ENCODE results near the gene TOR1A.
"Not testable (repeated sequence)": the region's sequence is repeated elsewhere in the genome, so short reads cannot be mapped to it uniquely, and the experiment has no call there.

Gene TOR1A

DNA sequence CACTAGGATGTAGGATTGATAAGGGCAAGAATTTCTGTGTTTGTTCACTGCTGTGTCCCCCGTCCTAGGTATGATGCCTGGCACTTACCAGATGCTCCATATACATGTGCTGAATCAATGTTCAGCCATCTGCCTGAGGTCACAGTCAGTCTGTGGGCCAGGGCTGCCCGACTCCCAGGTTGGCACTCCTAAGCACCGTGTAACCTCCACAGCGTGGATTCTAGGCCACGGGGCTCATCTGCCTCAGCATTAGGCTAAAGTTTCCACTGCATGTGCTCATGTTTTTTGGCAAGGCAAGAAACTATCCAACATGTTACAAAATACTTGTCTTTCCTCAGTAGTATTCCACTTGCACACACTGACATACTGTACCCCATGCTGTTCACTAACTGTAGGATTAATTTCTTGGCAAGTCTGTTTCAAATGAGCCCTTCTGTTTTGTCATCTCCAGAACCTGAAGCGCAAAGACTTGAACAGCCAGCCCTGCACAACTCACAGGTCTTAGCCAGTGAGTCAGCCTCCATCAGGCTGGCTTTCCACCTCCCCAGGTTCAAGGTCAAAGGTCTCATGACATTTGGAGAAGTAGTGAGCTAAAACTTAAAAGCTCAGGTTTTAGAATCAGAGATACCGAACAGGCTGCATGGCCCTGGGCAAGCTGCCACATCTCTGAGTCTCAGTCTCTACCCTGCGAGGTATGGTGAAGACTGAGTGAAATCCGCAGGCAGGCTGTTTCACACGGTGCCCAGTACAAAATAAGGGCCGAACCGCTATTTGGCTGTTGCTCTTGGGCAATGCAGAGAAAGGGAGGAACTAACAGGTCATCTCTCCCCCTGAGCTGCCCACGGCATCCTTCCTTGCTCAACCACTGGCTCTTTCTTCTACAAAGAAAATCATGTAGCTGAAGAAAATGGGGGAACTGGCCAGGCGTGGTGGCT lies 7.2 kb downstream of the TOR1A start:
- DNase-seq = no peak

- no peak for DNase-seq
Measured at GRCh38 chr9:129815278-129815677, 8.7 kb downstream of the TOR1A start.

DNA sequence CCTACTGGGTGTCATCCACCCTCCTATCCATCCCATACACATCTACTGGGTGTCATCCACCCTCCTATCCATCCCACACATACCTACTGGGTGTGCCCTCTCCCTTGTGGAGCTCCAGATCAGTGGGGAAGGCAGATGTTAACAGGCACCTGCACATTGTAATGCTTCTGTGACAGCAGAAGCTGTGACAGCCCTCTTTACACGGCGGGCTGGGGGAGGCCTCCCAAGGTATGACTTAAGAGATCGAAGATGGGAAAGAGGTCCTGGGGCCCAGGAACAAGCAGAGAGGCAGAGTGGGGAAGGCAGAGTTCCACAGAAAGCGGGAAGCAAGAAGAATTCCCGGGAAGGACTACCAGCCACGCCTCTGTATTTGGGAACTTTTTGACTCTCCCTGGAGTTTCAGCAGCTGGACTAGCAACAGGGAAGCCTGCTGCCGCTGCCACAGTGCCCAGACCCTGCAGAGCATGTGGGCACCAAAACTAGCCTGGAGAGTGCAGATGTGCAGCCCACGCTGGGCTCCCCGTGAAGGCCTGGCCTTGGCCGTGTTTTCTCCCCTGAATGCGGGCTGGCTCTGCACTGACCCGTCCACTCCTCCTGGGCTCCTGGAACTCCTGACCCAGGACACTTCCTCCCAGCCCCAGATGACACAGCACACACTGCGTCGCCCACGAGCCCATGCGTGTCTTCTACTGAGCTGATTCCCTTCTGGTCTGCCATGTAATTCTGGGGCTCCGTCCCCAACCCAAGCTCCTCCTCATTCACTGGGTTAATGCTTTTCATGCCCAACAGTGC lies 9.3 kb downstream of the TOR1A start:
- DNase-seq = no peak

DNA sequence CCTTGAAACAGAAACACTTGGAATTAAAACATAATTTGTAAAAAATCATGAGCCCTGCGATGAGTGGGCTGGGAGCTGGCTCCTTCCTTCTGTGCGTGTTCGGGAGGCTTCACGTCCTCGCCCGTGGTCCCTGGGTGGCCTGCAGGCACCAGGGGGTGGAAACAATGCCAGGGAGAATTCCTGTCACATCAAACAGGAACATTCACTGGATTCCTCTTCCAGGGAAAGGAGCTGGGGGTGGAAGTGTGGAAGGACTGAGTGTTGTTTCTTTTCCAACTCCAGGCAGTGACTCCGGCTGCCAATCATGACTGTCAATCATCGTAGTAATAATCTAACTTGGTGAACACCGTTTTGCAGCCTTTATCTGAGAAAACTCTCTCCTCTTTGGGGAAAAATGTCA lies 10.3 kb downstream of the TOR1A start:
- no peak for DNase-seq

DNA sequence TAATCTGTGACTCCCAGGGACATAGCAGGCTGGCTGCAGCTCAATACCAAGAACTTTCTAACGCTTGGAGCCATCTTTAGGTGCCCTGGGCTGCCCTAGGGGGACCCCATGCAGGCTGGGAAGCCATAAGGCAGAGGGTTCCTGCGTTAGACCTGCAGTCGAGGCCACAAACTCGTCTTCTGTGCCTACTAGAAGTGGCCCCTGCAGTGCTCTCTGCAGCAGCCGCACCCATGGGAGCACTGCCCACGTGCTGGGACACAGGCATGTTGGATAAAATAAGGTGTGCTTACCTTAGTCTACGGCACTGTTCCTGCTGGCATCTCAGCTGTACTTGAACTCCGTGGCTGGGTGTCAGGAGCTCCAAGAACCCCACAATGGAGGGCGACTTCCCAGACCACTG lies 11.6 kb downstream of the TOR1A start:
- DNase-seq = no peak

DNA sequence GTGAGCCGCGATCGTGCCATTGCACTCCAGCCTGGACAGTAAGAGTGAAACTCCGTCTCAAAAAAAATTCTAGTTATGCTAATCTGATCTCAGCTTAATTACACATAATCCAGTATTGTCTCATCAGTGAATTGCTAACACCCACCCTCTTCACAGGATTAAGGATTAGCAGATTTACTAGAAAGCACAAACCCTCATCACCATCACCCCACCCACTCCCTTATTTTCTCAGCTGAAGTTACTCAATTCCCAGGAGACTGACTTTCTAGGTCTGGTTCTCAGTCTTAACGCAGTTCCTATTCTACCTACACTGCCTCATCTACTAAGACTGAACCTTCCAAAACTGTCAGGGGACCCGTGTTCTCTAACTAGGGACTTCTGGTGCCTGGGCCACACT lies 12.0 kb downstream of the TOR1A start:
- DNase-seq = no peak

- no peak for DNase-seq
Measured at GRCh38 chr9:129810788-129811187, 13.1 kb downstream of the TOR1A start.

- DNase-seq = no peak
Measured at GRCh38 chr9:129810116-129810515, 13.8 kb downstream of the TOR1A start.

- DNase-seq = no peak
Measured at GRCh38 chr9:129809346-129809745, 14.6 kb downstream of the TOR1A start.

DNA sequence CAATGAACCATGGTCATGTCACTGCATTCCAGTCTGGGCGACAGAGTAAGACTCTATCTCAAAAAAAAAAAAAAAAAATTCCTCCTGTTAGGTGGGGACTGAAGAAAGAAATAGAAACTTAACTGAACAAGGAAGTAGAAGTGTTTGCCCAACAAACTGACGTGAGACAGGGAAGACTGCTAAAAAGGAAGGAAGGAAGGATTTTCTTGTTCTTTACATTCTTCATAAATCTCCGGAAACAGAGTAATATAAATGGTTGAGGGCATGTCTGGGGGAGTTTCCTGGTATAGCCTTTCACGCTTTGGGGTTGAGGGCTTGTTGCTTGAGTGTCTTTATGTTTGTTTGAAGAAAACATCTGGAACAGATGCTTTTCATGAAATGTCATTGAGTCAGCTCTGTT lies 17.9 kb downstream of the TOR1A start:
- DNase-seq = no peak

DNA sequence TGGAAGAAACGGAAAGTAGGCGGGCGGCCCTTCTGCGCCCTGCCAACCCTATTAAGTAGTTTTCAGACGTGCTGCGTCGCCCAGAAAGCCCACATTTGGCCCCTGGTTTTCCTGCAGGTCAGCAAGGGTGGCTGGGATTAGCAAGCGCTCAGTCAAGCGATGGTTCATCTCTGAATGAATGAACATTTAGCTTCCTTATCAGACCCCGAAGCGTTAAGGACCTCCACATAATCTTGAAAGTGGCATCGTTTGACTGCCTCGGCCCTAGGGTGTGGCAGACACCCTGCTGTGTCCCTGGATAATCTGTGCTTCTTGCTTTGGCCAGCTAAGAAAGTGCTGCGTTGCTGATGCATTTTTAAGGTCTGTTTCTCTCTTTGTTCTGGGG lies 20.3 kb downstream of the TOR1A start:
- DNase-seq = no peak

- DNase-seq = peak; percentile 92
Measured at GRCh38 chr9:129802833-129803675, 20.9 kb downstream of the TOR1A start, which contains the start of gene TOR1B. Gene TOR1B (plus strand): TSS chr9:129803184. CDS start chr9:129803213, 29 bp downstream.

GRCh38 chr9:129801504-129801903 lies 22.4 kb downstream of the TOR1A start:
- no peak for DNase-seq

DNA sequence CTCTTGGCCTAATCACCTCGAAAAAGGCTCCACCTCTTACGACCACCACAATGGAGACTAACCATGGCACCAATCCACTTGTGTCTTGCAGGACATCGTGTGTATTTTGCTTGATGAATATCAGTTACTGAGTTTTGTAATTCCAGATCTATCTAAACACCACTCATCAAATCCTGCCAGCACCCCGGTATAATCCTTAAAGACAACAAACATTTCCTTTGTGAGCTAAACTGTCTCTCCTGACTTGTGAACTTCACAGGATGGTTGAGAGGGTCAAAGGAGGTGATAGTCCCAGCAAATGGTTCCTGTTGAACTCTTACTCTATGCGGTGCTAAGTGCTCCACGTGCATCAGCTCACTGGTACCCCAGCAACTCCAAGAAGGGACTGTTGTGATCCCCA lies 25.0 kb downstream of the TOR1A start:
- DNase-seq = no peak

DNA sequence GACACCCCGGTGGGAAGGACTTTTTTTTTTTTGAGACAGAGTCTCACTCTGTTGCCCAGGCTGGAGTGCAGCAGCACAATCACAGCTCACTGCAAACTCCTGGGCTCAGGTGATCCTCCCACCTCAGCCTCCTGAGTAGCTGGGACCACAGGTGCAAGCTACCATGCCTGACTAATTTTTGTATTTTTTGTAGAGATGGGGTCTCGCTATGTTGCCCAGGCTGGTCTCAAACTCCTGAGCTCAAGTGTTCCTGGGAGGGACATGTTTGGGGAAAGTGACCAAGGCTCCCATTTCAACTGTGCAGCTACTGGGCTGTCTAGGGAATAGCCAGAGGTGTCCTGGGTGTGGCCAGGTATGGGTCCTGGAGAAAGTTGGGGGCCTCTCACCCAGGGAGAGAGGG lies 27.9 kb downstream of the TOR1A start:
- not testable (repeated sequence) for DNase-seq

- no peak for DNase-seq
Measured at GRCh38 chr9:129794549-129794948, 29.4 kb downstream of the TOR1A start.

DNA sequence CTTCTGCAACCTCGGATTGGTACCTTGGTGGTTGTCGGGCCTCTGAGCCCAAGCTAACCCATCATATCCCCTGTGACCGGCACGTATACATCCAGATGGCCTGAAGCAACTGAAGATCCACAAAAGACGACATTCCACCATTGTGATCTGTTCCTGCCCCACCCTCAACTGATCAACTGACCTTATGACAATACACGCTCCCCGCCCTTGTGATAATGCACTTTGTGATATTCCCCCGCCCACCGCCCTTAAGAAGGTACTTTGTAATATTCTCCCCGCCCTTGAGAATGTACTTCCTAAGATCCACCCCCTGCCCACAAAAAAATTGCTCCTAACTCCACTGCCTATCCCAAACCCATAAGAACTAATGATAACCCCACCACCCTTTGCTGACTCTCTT lies 37.5 kb downstream of the TOR1A start:
- DNase-seq = no peak

DNA sequence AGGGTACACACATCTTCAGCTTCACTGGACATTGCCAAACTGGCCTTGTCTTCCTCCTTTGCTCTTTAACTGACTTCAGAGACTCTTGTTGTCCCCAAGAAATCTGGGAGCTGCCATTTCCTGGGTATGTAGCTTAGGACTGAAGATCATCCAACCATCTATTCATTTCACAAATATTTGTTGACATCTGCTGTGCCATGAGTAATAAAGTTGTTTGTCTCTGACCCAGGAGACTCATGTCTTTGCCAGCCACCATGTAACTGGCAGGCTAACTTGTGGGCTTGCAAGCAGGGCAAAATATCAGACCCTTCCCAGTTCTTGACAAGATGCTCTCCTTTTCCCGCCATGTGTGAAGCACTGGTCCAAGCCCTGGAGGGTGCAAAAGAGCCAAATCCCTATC lies 38.1 kb downstream of the TOR1A start:
- no peak for DNase-seq

DNA sequence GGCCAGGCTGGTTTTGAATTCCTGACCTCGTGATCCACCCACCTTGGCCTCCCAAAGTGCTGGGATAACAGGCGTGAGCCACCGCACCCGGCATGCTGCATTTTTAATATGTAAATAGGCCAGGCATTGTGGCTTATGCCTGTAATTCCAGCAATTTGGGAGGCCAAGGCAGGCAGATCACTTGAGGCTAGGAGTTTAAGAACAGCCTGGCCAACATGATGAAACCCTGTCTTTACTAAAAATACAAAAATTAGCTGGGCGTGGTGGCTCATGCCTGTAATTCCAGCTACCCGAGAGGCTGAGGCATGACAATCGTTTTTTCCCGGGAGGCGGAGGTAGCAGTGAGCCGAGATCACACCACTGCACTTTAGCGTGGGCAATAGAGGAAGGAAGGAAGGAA lies 39.0 kb downstream of the TOR1A start:
- DNase-seq = not testable (repeated sequence)

DNA sequence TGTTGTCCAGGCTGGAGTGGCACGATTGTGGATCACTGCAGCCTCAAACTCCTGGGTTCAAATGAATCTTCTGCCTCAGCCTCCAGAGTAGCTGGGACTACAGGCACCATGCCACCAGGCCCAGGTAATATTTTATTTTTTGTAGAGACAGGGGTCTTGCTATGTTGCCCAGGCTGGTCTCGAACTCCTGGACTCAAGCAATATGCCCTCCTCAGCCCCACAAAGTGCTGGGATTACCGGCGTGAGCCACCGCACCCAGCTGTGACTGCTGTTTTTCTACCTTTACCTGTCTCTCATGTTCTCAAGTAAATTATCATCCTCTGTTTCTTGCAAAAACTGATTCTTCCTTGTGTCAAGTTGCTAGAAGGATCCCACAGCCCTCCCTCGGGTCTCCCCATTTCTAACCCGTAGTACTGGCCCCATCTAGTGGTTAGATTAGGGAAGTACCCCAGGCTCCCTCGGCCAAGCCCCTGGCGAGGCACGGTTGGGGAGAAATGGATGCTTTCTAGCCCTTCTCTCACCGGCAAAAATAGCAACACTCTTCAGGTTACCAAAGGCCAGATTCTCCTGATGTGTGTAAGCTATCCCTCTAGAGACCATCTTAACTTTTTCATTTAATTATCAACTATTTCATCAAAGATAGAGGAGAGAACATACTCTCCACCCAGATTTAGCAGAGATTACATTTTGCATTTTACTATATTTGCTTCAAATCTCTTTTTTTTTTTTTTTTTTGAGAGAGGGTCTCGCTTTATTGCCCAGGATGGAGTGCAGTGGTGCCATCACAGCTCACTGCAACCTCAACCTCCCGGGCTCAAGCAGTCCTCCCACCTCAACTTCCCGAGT lies 40.2 kb downstream of the TOR1A start:
- peak; percentile 76 for DNase-seq

DNA sequence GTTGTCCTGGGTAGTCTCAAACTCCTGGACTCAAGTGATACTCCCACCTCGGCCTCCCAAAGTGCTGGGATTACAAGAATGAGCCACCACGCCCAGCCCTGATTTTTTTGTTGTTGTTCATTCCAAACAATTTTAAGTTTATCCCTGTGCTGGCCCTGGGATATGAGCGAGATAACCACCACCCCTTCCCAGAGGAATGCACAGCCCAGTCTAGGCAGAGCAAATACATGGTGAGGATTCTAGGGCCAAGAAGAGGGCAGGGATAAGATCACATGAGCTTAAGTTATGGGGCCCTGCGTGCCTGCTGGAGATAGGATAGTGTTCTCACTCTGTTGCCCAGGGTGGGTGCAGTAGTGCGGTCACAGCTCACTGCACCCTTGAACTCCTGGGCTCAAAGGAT lies 42.0 kb downstream of the TOR1A start:
- no peak for DNase-seq

DNA sequence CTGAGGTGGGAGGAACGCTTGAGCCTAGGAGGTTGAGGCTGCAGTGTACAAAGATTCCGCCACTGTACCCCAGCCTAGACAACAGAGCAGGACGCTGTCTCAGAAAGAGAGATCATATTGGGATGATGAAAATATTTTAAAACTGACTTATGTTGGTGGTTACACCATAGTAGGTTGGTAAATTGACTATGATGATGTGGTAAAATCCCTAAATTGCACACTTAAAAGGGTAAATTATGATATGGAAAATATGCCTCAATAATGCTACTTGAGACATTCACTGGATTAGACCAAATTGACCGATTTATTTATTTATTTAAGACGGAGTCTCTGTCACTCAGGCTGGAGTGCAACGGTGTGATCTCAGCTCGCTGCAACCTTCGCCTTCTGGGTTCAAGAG lies 42.8 kb downstream of the TOR1A start:
- no peak for DNase-seq

Measured in activated naive CD4-positive, alpha-beta T cell treated with Interleukin-2 at 50 U/mL for 16 hours (primary cell).